Esophagus muscularis mucosa (tissue), 3 donors: ENCODE results near the gene HINT1.
"Not testable (repeated sequence)": the region's sequence is repeated elsewhere in the genome, so short reads cannot be mapped to it uniquely, and the experiment has no call there.

ENCODE experiments used
- POLR2A ChIP-seq: fragments of 450-650 bp; IDR thresholded peaks from one replicate; pipeline ENCODE4 v1.6.1; 2017; ENCODE audit warnings: antibody characterized with exemption, moderate library complexity, mild to moderate bottlenecking, low read depth
- POLR2AphosphoS5 ChIP-seq, 2 donors: sonication (generic); formaldehyde crosslinking; IDR thresholded peaks; one replicate each; pipeline ENCODE4 v1.6.1; 2017; ENCODE audit warnings: antibody characterized with exemption in 2 of 2
- TF ChIP-seq, protein P1 (sequence below), 3 experiments: fragments of 200-600 bp in 2 of 3; fragments of 450-650 bp in 1 of 3; sonication (generic) in 2 of 3; IDR thresholded peaks; one replicate each; pipeline ENCODE4 v1.5.1; 2017 to 2019; ENCODE audit warnings: antibody characterized with exemption in 3 of 3, mild to moderate bottlenecking in 2 of 3, moderate library complexity in 1 of 3

GRCh38 chr5:131193897-131194296 is 28.8 kb upstream of the HINT1 start:
- TF ChIP-seq, protein P1, sequence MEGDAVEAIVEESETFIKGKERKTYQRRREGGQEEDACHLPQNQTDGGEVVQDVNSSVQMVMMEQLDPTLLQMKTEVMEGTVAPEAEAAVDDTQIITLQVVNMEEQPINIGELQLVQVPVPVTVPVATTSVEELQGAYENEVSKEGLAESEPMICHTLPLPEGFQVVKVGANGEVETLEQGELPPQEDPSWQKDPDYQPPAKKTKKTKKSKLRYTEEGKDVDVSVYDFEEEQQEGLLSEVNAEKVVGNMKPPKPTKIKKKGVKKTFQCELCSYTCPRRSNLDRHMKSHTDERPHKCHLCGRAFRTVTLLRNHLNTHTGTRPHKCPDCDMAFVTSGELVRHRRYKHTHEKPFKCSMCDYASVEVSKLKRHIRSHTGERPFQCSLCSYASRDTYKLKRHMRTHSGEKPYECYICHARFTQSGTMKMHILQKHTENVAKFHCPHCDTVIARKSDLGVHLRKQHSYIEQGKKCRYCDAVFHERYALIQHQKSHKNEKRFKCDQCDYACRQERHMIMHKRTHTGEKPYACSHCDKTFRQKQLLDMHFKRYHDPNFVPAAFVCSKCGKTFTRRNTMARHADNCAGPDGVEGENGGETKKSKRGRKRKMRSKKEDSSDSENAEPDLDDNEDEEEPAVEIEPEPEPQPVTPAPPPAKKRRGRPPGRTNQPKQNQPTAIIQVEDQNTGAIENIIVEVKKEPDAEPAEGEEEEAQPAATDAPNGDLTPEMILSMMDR (IDR thresholded peaks at IDR 0.05): not testable (repeated sequence)
- TF ChIP-seq POLR2A; POLR2AphosphoS5 (IDR thresholded peaks at IDR 0.05): not testable (repeated sequence)
